Neural cell (in vitro differentiated cells): ENCODE measurements around the gene ALDH9A1. TPM values are rescaled to one million over a fixed set of nuclear protein-coding genes. Genes with fewer than 3 reads are reported as not detected.

Experiments
- H2AFZ ChIP-seq: fragments of 200-600, 300-800 bp; sonication (generic), shearing (Covaris generic); 2 replicates; pipeline ENCODE4 v1.6.0; 2014; ENCODE audit warnings: low read depth, mild to moderate bottlenecking, antibody characterized with exemption, low read length, moderate library complexity
- H3F3A ChIP-seq: fragments of 200-600 bp; shearing (Covaris generic); 2 replicates; pipeline ENCODE4 v1.6.1; 2016; ENCODE audit warnings: mild to moderate bottlenecking, moderate library complexity, mixed read lengths, antibody characterized with exemption, low read length; ENCODE audit not compliant: insufficient read depth, poor library complexity, severe bottlenecking
- H3K27ac ChIP-seq: fragments of 200-600, 300-800 bp; sonication (generic), shearing (Covaris generic); 2 replicates; pipeline ENCODE4 v1.5.1; 2014; ENCODE audit warnings: mild to moderate bottlenecking, low read length, moderate library complexity
- H3K27me3 ChIP-seq: fragments of 300-800, 200-600 bp; sonication (generic), shearing (Covaris generic); 2 replicates; pipeline ENCODE4 v1.6.0; 2014; ENCODE audit warnings: mild to moderate bottlenecking, low read depth, low read length, moderate library complexity; ENCODE audit not compliant: insufficient read depth
- H3K36me3 ChIP-seq: fragments of 300-800, 200-600 bp; sonication (generic), shearing (Covaris generic); 2 replicates; pipeline ENCODE4 v1.5.1; 2014; ENCODE audit warnings: mild to moderate bottlenecking, antibody characterized with exemption, low read length, moderate library complexity; ENCODE audit not compliant: insufficient read depth
- H3K4me2 ChIP-seq: fragments of 300-800, 200-600 bp; sonication (generic), shearing (Covaris generic); 2 replicates; pipeline ENCODE4 v1.6.0; 2014; ENCODE audit warnings: mild to moderate bottlenecking, low read length
- H3K4me3 ChIP-seq: fragments of 300-800, 200-600 bp; sonication (generic), shearing (Covaris generic); 2 replicates; pipeline ENCODE4 v1.5.1; 2014; ENCODE audit warnings: mild to moderate bottlenecking, low read length, moderate library complexity
- H3K79me2 ChIP-seq: fragments of 200-600 bp; shearing (Covaris generic); replicated peaks from 2 replicates; pipeline ENCODE4 v1.6.0; 2014; ENCODE audit warnings: mild to moderate bottlenecking, low read length, moderate library complexity; ENCODE audit not compliant: insufficient read depth
- H3K9ac ChIP-seq: fragments of 300-800, 200-600 bp; sonication (generic), shearing (Covaris generic); 2 replicates; pipeline ENCODE4 v1.6.1; 2016; ENCODE audit warnings: mild to moderate bottlenecking, low read length, mixed read lengths
- H3K9me2 ChIP-seq: fragments of 200-600 bp; shearing (Covaris generic); 2 replicates; pipeline ENCODE4 v1.6.1; 2016; ENCODE audit warnings: mild to moderate bottlenecking, low read length, mixed read lengths; ENCODE audit not compliant: insufficient read depth
- H3K9me3 ChIP-seq: fragments of 200-600, 300-800 bp; sonication (generic), shearing (Covaris generic); 2 replicates; pipeline ENCODE4 v1.6.1; 2016; ENCODE audit warnings: mild to moderate bottlenecking, mixed run types, low read length, moderate library complexity, mixed read lengths
- H4K20me1 ChIP-seq: fragments of 200-600 bp; shearing (Covaris generic); 2 replicates; pipeline ENCODE4 v1.6.1; 2016; ENCODE audit warnings: mild to moderate bottlenecking, mixed run types; ENCODE audit not compliant: insufficient read depth
- CTCF ChIP-seq: fragments of 450-650 bp; IDR thresholded peaks from 2 replicates; pipeline ENCODE4 v1.5.1; 2014; ENCODE audit warnings: antibody characterized with exemption, mild to moderate bottlenecking, moderate library complexity; ENCODE audit not compliant: poor library complexity, severe bottlenecking
- EP300 ChIP-seq: fragments of 450-650 bp; conservative IDR thresholded peaks from 2 replicates; pipeline ENCODE4 v1.6.1; 2014; ENCODE audit warnings: antibody characterized with exemption, mild to moderate bottlenecking, moderate library complexity; ENCODE audit not compliant: poor library complexity, severe bottlenecking
- EZH2 ChIP-seq: fragments of 200-600, 300-800 bp; shearing (Covaris generic), sonication (generic); IDR thresholded peaks from 2 replicates; pipeline ENCODE4 v1.6.1; 2014; ENCODE audit warnings: antibody characterized with exemption, low read length, borderline replicate concordance, mild to moderate bottlenecking; ENCODE audit not compliant: insufficient read depth, poor library complexity, severe bottlenecking
- MXI1 ChIP-seq: fragments of 450-650 bp; conservative IDR thresholded peaks from 2 replicates; pipeline ENCODE4 v1.6.1; 2014; ENCODE audit warnings: antibody characterized with exemption, mild to moderate bottlenecking; ENCODE audit not compliant: poor library complexity, severe bottlenecking
- POLR2AphosphoS5 ChIP-seq: IDR thresholded peaks from 2 replicates; pipeline ENCODE4 v1.6.1; 2012
- RAD21 ChIP-seq: fragments of 450-650 bp; conservative IDR thresholded peaks from 2 replicates; pipeline ENCODE4 v1.6.1; 2014; ENCODE audit warnings: antibody characterized with exemption, mild to moderate bottlenecking, moderate library complexity
- REST ChIP-seq: IDR thresholded peaks from 2 replicates; pipeline ENCODE4 v1.6.1; 2012; ENCODE audit warnings: borderline replicate concordance
- SMC3 ChIP-seq: fragments of 450-650 bp; conservative IDR thresholded peaks from 2 replicates; pipeline ENCODE4 v1.6.1; 2014; ENCODE audit warnings: antibody characterized with exemption, mild to moderate bottlenecking, moderate library complexity; ENCODE audit not compliant: poor library complexity
- TAF1 ChIP-seq: IDR thresholded peaks from 2 replicates; pipeline ENCODE4 v1.6.1; 2012; ENCODE audit warnings: low read depth
- polyA plus RNA-seq: library from polyadenylated mRNA; depleted of rRNA; stranded (reverse); fragments of >200 nt; gene quantifications from 2 replicates; pipeline ENCODE4 v1.2.3, GENCODE V29; 2014

The ALDH9A1 gene
- polyA plus RNA-seq, 1 donor from 2014 or later: 25.5 TPM

GRCh38 chr1:165696625-165697100 lies 1.7 kb downstream of the ALDH9A1 start:
- H3F3A ChIP-seq: no peaks in the 10 kb centered on the region
- no peak overlapping the region for H2AFZ ChIP-seq
- H3K27ac ChIP-seq: no peak overlapping the region
- no peak overlapping the region for H3K9ac ChIP-seq
- H3K4me2 ChIP-seq: no peak overlapping the region
- H3K9me2 ChIP-seq: no peaks in the 10 kb centered on the region
- H3K79me2 ChIP-seq: peaks cover 16% of the 10 kb centered on the region
- H3K36me3 ChIP-seq: no peaks in the 10 kb centered on the region
- no peaks in the 10 kb centered on the region for H3K9me3 ChIP-seq
- no peak for TF ChIP-seq SMC3
- no peak for TF ChIP-seq TAF1
- TF ChIP-seq REST: no peak
- TF ChIP-seq CTCF: no peak
- no peak for TF ChIP-seq MXI1
- TF ChIP-seq RAD21: no peak
- TF ChIP-seq POLR2AphosphoS5: no peak
- no peak for TF ChIP-seq EZH2
- no peak for TF ChIP-seq EP300
- no peaks in the 10 kb centered on the region for H3K27me3 ChIP-seq
- no peaks in the 10 kb centered on the region for H4K20me1 ChIP-seq
- peak overlapping the region; percentile 98 for H3K4me3 ChIP-seq

GRCh38 chr1:165695031-165695430 lies 3.3 kb downstream of the ALDH9A1 start:
- H3K9me3 ChIP-seq: no peaks in the 10 kb centered on the region
- H3K9ac ChIP-seq: no peak overlapping the region
- no peaks in the 10 kb centered on the region for H3K9me2 ChIP-seq
- H3F3A ChIP-seq: no peaks in the 10 kb centered on the region
- H3K79me2 ChIP-seq: peaks cover 16% of the 10 kb centered on the region
- no peak overlapping the region for H3K4me2 ChIP-seq
- no peaks in the 10 kb centered on the region for H3K27me3 ChIP-seq
- H2AFZ ChIP-seq: no peak overlapping the region
- no peak overlapping the region for H3K27ac ChIP-seq
- H3K36me3 ChIP-seq: no peaks in the 10 kb centered on the region
- H3K4me3 ChIP-seq: no peak overlapping the region
- no peaks in the 10 kb centered on the region for H4K20me1 ChIP-seq
- TF ChIP-seq TAF1 (no peak), EZH2 (no peak), REST (no peak)
